Fibroblast of skin of left biceps (primary cell): Measurements from ENCODE around the gene ZNF143.
"Not testable (repeated sequence)": the region's sequence is repeated elsewhere in the genome, so short reads cannot be mapped to it uniquely, and the experiment has no call there.

Source experiments
- DNase-seq, 2 experiments: peaks; one replicate each; pipeline ENCODE4 v3.0.0-alpha.2; 2013; ENCODE audit warnings: low read depth in 2 of 2

The ZNF143 gene

DNA sequence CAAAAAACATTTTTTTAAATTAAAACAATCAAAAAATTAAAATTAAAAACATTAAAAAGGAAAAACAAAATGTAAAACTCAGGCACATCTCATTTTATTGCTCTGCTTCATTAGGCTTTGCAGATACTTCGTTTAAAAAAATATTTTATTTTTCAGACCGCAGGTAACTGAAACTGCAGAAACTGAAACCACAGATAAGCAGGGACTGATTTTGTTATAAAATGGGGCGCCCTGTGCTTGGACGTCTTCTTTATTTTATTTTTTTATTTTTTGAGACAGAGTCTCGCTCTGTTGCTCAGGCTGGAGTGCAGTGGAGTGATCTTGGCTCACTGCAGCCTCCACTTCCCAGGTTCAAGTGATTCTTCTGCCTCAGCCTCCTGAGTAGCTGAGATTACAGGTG lies 88.4 kb downstream of the ZNF143 start:
- DNase-seq = not testable (repeated sequence)

DNA sequence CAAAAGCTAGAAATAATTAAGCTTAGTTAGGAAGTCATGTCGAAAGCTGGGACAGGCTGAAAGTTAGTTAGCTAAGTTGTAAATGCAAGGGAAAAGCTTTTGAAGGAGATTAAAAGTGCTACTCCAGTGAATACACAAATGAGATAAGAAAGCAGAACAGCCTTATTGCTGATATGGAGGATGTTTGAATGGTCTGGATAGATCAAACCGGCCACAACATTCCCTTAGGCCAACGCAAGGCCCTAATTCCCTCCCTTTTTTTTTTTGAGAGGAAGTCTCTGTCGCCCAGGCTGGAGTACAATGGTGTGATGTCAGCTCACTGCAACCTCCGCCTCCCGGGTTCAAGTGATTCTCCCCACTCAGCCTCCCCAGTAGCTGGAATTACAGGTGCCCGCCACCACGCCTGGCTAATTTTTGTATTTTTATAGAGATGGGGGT lies 89.4 kb downstream of the ZNF143 start:
- no peak for DNase-seq

DNA sequence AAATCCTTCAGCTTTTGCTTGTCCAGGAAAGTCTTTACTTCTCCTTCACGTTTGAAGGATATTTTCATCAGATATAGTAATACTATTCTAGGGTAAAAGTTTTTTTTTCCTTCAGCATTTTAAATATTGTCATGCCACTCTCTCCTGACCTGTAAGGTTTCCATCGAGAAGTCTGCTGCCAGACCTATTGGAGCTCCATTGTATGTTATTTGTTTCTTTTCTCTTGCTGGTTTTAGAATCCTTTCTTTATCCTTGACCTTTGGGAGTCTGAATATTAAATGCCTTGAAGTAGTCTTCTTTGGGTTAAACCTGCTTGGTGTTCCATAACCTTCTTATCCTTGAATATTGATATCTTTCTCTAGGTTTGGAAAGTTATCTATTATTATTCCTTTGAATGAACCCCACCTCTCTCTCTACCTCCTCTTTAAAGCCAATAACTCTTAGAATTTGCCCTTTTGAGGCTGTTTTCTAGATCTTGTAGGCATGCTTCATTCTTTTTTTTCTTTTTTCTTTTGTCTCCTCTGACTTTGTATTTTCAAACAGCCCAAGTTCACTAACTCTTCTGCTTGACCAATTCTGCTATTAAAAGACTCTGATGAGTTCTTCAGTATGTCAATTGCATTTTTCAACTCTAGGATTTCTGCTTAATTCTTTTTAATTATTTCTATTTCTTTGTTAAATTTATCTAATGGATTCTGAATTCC lies 100.6 kb downstream of the ZNF143 start:
- no peak for DNase-seq

DNA sequence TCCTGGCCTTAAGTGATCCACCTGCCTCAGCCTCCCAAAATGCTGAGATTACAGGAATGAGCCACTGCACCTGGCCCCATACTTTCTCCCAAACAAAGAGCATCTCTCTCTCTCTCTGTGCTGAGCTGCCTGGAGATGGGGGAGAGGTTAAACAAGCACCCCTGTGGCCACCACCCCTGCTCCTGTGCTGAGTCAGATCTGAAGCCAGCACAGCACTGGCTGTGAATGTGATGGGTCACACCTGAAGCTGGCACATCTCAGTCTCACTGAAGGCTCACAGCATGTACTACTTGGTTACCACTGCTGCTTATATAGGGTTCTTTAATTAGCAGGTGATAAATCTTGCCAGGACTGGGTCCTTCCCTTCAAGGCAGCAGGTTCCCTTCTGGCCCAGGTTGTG lies 101.9 kb downstream of the ZNF143 start:
- DNase-seq = no peak

DNA sequence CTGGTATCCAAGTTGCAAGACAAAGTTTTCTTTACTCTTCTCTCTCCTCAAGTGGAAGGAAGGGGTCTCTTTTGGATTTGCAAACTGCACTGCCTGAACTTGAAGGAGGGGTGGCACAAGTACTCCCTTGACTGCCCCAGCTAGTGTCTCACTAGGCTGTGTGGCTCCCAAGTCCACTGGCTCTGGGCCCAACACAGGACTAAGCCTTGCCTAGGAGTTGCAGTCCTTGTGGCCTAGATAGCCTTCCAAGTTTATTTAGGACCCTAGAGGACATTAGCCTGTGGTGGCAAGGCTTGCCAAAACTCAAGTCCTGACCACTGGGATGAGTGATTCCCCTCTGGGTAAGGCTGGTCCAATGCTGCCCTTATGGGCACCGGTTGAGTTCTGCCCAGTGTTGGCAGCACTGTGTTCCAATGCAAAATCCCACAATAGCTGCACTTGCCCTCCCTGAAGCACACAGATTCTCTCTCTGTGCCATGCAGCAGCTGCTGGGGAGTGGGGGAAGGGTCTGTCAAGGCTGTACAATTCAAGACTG lies 102.5 kb downstream of the ZNF143 start:
- no peak for DNase-seq

DNA sequence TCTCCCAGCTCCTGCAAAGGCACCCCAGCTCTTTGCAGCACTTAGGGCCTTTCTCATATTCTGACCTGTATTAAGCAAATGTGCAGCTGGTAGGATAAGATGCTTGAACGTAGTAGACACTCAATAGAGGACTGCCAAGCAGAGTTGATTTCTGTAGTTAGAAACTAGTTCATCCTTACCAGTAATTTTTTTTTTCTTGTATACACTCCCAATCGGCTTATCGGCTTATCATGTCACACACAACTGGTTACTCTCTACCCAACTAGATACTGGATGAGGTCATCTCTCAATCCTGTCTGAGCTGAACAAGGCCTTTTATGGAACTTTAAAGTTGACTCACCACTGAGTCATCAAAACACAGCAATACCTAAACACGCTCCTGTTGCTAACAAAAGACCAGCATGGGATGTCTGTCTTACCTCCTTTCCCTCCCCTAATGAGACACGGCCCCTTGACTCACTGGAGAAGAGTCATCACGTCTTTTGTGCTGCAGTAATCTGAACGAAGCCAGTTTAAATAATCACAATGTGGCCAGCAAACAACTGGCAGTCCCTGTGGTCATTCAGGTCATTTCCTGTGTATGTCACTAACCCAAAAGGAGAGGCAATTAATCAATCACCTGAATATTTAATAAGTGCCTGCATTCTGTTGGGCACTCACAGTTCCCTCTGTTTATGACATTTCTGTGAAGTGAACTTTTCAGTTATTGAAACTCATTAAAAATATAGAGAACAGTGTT lies 105.2 kb downstream of the ZNF143 start:
- DNase-seq = peak; percentile 99

DNA sequence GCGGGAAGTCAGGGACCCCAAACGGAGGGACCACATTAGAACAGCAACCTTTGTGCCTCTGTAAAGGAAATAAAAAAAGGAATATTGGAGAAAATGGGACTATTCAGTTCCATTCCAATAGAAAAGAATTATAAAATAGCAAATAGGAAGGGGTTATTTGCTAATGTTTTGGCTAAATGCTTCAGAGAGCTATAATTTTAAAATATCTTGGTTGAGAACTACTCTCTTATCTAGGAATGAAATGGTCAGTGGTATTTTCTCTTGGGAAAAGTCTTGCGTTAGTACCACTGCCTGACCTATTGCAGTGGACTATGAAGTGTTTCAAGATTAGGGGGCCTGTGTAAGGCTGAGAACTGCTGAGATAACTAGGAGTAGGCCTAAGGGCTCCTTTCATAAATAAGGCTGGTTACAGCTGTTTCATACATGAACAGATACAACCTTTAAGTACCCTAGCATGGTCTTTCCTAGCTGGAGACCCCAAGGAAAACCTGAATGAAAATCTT lies 105.8 kb downstream of the ZNF143 start:
- DNase-seq = no peak

DNA sequence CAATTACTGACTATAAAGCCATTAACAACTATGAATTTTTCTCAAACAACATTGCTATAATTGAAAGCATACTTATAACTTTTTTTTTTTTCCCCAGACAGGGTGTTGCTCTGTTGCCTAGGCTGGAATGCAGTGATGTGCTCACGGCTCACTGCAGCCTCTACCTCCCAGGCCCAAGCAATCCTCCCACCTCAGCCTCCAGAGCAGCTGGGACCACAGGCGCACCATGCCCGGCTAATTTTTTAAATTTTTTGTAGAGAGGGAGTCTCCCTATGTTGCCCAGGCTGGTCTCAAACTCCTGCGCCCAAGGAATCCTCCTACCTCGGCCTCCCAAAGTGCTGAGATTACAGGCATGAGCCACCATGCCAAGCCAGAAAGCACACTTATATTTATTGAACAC lies 106.6 kb downstream of the ZNF143 start:
- DNase-seq = no peak

DNA sequence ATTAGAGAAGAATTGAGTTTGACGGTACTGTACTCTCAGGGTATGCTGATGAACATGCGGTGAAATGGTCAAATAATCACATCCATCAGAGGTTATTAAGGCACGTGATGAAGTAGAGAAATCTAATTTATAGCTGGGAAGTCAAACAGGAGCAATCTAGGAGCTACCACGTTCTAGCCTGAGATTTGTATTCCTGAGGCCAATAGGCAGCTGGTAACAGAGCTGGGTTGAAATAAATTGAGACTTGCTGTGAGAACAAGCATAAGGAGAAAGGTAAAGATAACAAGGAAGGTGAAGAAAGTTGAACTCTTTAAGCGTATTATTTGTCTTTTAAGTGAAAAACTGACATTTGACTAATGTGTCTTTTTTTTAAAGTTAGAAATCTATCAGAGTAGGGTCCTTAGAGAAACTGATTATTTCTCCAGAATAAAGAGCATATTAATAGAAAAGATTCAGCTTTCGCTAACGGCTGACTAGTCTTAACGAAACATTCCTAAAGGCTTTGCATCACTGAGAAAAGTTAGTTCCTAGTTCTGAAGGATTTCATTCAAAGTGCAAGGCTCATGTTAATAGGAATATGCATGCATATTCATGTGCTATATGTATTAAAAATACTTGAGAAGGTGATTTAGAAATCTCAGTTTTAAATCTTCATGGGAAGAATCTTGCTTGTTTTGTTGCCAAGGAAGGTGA lies 107.5 kb downstream of the ZNF143 start:
- DNase-seq = no peak

DNA sequence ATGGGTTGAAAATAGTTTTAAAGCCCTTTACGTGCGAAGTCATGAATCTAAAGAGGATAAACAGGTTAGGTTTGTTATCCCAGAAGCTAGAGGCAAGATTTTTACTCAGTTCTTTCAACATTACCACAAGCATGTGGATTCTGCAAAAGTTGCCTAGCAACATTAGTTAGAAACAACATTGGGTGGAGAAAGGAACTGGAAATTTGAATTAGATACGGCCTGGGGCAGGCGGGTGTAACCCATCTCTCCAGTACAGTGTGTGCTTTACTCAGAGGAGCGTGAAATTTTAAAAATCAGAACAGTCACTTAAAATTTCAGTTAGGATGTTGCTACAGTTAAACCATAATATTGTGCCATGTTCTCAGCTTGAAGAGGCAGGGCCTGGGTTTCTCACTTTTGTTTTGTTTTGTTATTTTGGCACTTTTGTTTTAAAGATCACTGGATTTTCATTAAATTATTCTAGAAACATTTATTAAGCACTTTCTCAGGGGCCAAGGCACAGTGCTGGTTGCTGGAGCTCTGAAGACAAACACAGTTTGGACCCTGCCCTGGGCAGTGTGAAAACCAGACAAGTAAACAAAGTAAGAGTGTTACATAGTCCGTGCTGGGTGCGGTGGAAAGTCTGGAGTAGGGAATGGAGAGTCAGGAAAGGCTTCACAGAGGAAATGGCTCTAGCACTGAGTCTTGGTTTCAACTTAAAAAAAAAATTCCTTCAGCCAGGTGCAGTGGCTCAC lies 108.2 kb downstream of the ZNF143 start:
- peak; percentile 58 to 65 for DNase-seq

DNA sequence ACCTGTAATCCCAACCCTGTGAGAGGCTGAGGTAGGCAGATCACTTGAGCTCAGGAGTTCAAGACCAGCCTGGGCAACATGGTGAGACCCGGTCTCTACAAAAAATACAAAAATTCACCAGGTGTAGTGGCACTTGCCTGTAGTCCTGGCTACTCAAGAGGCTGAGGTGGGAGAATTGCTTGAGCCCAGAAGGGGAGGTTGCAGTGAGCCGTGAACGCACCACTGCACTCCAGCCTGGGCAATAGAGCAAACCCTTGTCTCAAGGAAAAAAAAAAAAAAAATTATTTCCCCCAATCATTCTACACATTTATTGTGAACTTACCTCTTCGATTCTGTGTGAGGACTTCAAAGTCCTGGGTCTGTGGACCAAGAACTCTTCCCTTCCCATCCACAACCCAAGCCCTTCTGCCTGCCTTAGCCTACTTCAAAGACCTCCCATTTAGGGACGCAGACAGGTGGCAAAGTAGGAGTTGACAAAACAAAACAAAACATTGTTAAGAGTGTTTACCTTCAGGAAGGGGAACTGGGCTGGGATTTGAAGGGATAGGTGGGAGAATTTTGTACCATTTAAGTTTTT lies 108.9 kb downstream of the ZNF143 start:
- DNase-seq = no peak

DNA sequence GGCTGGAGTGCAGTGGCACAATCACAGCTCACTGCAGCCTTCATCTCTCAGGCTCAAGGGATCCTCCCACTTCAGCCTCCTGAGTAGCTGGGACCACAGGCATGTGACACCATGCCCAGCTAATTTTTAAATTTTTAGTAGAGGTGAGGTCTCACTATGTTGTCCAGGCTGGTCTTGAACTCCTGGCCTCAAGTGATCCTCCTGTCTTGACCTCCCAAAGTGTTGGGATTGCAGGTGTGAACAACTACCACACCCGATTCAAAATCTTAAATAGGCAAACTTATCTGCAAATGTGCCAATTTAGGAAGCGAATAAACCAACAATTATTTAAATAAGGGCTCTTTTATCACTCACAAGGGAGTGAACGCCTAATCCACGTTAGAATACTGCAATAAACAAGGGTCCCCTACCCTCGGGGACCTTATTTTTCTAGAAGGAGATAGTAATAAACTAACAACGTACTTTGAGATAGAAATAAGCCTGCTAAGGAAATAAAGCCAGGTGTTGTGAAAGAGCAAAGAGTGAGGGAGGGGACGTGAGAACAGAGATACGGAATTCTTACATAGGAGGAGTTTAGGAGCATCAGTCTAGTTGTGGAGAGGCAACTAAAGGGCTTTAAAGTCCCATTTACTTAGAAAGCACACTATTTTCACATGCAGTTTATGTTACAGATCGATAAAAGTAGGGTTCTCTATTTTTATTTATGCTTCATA lies 109.7 kb downstream of the ZNF143 start:
- DNase-seq = no peak

DNA sequence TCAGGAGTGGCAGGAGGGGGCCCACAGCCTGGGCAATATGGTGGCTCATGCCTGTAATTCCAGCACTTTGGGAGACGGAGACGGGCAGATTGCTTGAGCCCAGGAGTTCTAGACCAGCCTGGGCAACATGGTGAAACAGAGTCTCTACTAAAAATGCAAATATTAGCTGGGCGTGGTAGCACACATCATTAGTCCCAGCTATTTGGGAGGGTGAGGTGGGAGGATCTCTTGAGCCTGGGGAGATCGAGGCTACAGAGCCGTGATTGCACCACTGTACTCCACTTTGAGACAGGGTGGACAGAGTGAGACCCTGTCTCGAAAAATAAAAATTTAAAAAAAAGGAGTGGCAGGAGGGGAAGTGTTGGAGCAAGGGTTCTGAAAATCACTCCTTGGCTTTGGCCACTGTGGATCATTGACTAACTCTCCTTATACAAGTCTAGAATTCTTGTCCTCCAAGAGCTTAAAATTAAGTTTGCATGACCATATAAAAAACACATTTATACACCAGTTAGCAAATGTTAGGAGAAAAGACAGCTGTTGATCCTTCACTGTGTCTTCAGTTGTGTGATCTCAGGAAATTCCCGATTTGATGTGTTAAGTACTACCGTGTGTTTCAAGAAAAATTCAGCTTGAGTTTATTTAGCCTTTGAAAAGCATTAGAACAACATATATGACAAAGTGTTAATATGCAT lies 110.4 kb downstream of the ZNF143 start:
- DNase-seq = no peak

DNA sequence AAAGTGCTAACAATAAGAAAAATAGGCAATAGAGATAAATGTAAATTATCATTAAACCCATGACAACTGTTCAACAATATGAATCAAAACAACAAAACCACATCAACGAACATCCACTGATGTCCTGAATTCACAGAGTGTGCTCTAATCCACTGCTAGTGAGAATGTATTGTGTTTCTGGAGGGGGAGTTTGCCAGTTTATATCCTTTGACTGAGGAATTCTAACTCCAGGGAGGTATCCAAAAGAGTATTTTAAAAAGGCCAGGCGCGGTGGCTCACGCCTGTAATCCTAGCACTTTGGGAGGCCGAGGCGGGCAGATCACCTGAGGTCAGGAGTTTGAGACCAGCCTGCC lies 110.9 kb downstream of the ZNF143 start:
- no peak for DNase-seq

DNA sequence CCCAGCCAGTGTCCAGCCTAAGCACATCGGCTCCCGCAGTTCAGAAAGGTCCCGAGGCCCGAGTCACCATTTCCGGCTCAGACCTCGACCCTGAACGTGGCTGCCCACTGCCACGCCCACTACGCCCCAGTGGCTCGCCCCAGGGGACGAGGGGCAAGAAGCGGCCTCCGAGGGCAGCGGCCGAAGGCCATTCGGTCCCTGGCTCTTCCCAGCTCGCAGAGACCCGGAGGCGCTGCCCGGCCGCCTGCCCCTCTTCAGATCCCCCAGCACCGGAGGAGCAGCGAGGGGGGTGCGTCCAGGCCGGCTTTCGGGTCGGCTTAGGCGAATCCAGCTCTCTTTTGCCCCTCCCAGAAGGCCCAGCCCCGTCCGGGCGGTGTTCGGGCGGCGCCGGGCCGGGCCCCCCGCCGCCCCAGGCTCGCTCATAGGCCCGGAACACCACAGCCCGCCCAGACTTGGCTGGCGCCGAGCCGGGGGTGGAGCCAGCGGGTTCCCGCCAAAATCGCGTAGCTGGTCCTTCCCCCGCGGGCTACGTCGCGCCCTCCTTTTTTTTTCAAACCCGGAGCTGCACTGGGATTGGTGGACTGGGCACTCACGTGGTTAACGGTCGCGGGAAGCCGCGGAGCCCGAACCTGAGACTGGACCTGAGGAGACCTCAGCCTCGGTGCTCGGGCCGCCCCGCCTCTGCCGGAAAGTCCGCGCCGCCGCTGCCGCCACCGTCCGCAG lies 112.4 kb downstream of the ZNF143 start, which contains the start of gene WEE1:
Gene WEE1 (plus strand): TSS at position 619 of the 723 bp plus-strand sequence. CDS start 264 bp downstream, outside the sequence.
- peak; percentile 97 to 98 for DNase-seq

DNA sequence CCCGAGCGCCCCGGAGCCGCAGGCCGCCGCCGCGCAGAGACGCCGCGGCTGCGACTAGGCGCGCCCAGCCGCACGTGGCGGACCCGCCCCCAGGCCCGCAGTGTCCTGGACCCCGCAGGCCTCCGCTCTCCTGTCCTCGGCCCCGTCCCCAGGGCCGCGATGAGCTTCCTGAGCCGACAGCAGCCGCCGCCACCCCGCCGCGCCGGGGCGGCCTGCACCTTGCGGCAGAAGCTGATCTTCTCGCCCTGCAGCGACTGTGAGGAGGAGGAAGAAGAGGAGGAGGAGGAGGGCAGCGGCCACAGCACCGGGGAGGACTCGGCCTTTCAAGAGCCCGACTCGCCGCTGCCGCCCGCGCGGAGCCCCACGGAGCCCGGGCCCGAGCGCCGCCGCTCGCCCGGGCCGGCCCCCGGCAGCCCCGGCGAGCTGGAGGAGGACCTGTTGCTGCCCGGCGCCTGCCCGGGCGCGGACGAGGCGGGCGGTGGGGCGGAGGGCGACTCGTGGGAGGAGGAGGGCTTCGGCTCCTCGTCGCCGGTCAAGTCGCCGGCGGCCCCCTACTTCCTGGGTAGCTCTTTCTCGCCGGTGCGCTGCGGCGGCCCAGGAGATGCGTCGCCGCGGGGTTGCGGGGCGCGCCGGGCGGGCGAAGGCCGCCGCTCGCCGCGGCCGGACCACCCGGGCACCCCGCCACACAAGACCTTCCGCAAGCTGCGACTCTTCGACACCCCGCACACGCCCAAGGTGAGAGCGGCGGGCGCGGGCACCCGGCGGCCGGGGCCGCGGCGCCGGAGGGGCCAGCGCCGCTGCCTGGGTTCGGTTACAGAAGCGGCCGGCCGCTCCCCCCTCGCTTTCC lies 113.2 kb downstream of the ZNF143 start:
- DNase-seq = no peak

DNA sequence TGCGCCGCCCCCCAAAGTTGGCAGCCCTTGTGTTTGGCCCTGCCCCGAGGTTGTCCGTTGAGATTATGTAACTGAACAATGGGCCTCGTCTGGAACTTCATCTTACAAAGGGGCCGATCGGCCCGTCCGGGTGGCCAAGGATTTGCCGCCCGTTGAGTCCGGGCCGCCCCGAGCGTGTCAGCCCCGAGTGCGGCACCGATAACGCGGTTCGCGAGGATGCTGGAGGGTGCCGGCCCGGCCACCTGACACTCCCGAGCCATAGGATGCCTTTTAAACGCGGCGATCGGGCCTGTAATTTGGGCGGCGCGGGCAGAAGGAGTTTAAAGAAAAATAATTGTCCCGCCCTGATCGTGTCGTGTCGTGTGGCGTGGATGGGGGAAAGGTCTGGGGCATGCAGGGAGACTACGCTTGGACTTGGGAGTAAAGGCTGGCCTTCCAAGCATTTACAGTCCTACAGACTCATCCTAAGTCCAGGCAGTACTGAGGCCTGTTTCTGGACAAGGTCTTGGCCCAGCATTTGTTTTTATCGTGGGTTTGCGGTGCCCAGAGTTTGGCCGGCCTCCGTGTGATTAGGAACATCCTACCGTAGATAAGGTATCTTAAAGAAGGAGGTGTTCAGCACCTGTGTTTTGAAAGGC lies 113.9 kb downstream of the ZNF143 start:
- no peak for DNase-seq
